Neural cell (in vitro differentiated cells): Measurements from ENCODE around the gene TMEM218. TPM values are rescaled to one million over a fixed set of nuclear protein-coding genes. Genes with fewer than 3 reads are reported as not detected.

Experiments used
- H2AFZ ChIP-seq: fragments of 200-600, 300-800 bp; sonication (generic), shearing (Covaris generic); 2 replicates; pipeline ENCODE4 v1.6.0; 2014; ENCODE audit warnings: low read depth, mild to moderate bottlenecking, antibody characterized with exemption, low read length, moderate library complexity
- H3F3A ChIP-seq: fragments of 200-600 bp; shearing (Covaris generic); 2 replicates; pipeline ENCODE4 v1.6.1; 2016; ENCODE audit warnings: mild to moderate bottlenecking, moderate library complexity, mixed read lengths, antibody characterized with exemption, low read length; ENCODE audit not compliant: insufficient read depth, poor library complexity, severe bottlenecking
- H3K27ac ChIP-seq: fragments of 200-600, 300-800 bp; sonication (generic), shearing (Covaris generic); 2 replicates; pipeline ENCODE4 v1.5.1; 2014; ENCODE audit warnings: mild to moderate bottlenecking, low read length, moderate library complexity
- H3K27me3 ChIP-seq: fragments of 300-800, 200-600 bp; sonication (generic), shearing (Covaris generic); 2 replicates; pipeline ENCODE4 v1.6.0; 2014; ENCODE audit warnings: mild to moderate bottlenecking, low read depth, low read length, moderate library complexity; ENCODE audit not compliant: insufficient read depth
- H3K36me3 ChIP-seq: fragments of 300-800, 200-600 bp; sonication (generic), shearing (Covaris generic); 2 replicates; pipeline ENCODE4 v1.5.1; 2014; ENCODE audit warnings: mild to moderate bottlenecking, antibody characterized with exemption, low read length, moderate library complexity; ENCODE audit not compliant: insufficient read depth
- H3K4me2 ChIP-seq: fragments of 300-800, 200-600 bp; sonication (generic), shearing (Covaris generic); 2 replicates; pipeline ENCODE4 v1.6.0; 2014; ENCODE audit warnings: mild to moderate bottlenecking, low read length
- H3K4me3 ChIP-seq: fragments of 300-800, 200-600 bp; sonication (generic), shearing (Covaris generic); 2 replicates; pipeline ENCODE4 v1.5.1; 2014; ENCODE audit warnings: mild to moderate bottlenecking, low read length, moderate library complexity
- H3K79me2 ChIP-seq: fragments of 200-600 bp; shearing (Covaris generic); replicated peaks from 2 replicates; pipeline ENCODE4 v1.6.0; 2014; ENCODE audit warnings: mild to moderate bottlenecking, low read length, moderate library complexity; ENCODE audit not compliant: insufficient read depth
- H3K9ac ChIP-seq: fragments of 300-800, 200-600 bp; sonication (generic), shearing (Covaris generic); 2 replicates; pipeline ENCODE4 v1.6.1; 2016; ENCODE audit warnings: mild to moderate bottlenecking, low read length, mixed read lengths
- H3K9me2 ChIP-seq: fragments of 200-600 bp; shearing (Covaris generic); 2 replicates; pipeline ENCODE4 v1.6.1; 2016; ENCODE audit warnings: mild to moderate bottlenecking, low read length, mixed read lengths; ENCODE audit not compliant: insufficient read depth
- H3K9me3 ChIP-seq: fragments of 200-600, 300-800 bp; sonication (generic), shearing (Covaris generic); 2 replicates; pipeline ENCODE4 v1.6.1; 2016; ENCODE audit warnings: mild to moderate bottlenecking, mixed run types, low read length, moderate library complexity, mixed read lengths
- H4K20me1 ChIP-seq: fragments of 200-600 bp; shearing (Covaris generic); 2 replicates; pipeline ENCODE4 v1.6.1; 2016; ENCODE audit warnings: mild to moderate bottlenecking, mixed run types; ENCODE audit not compliant: insufficient read depth
- EP300 ChIP-seq: fragments of 450-650 bp; conservative IDR thresholded peaks from 2 replicates; pipeline ENCODE4 v1.6.1; 2014; ENCODE audit warnings: antibody characterized with exemption, mild to moderate bottlenecking, moderate library complexity; ENCODE audit not compliant: poor library complexity, severe bottlenecking
- EZH2 ChIP-seq: fragments of 200-600, 300-800 bp; shearing (Covaris generic), sonication (generic); IDR thresholded peaks from 2 replicates; pipeline ENCODE4 v1.6.1; 2014; ENCODE audit warnings: antibody characterized with exemption, low read length, borderline replicate concordance, mild to moderate bottlenecking; ENCODE audit not compliant: insufficient read depth, poor library complexity, severe bottlenecking
- MXI1 ChIP-seq: fragments of 450-650 bp; conservative IDR thresholded peaks from 2 replicates; pipeline ENCODE4 v1.6.1; 2014; ENCODE audit warnings: antibody characterized with exemption, mild to moderate bottlenecking; ENCODE audit not compliant: poor library complexity, severe bottlenecking
- POLR2AphosphoS5 ChIP-seq: IDR thresholded peaks from 2 replicates; pipeline ENCODE4 v1.6.1; 2012
- RAD21 ChIP-seq: fragments of 450-650 bp; conservative IDR thresholded peaks from 2 replicates; pipeline ENCODE4 v1.6.1; 2014; ENCODE audit warnings: antibody characterized with exemption, mild to moderate bottlenecking, moderate library complexity
- SMC3 ChIP-seq: fragments of 450-650 bp; conservative IDR thresholded peaks from 2 replicates; pipeline ENCODE4 v1.6.1; 2014; ENCODE audit warnings: antibody characterized with exemption, mild to moderate bottlenecking, moderate library complexity; ENCODE audit not compliant: poor library complexity
- TAF1 ChIP-seq: IDR thresholded peaks from 2 replicates; pipeline ENCODE4 v1.6.1; 2012; ENCODE audit warnings: low read depth
- polyA plus RNA-seq: library from polyadenylated mRNA; depleted of rRNA; stranded (reverse); fragments of >200 nt; gene quantifications from 2 replicates; pipeline ENCODE4 v1.2.3, GENCODE V29; 2014
- TF ChIP-seq, protein P1 (sequence below): fragments of 450-650 bp; IDR thresholded peaks from 2 replicates; pipeline ENCODE4 v1.5.1; 2014; ENCODE audit warnings: antibody characterized with exemption, mild to moderate bottlenecking, moderate library complexity; ENCODE audit not compliant: poor library complexity, severe bottlenecking
- TF ChIP-seq, protein P2 (sequence below): IDR thresholded peaks from 2 replicates; pipeline ENCODE4 v1.6.1; 2012; ENCODE audit warnings: borderline replicate concordance

Gene TMEM218
- polyA plus RNA-seq, 1 donor from 2014 or later: 70.0 TPM

GRCh38 chr11:125080531-125080911 lies 30.9 kb downstream of the TMEM218 start:
- no peaks in the 10 kb centered on the region for H4K20me1 ChIP-seq
- TF ChIP-seq SMC3 (no peak), TAF1 (no peak), RAD21 (no peak)
- TF ChIP-seq, protein P1, sequence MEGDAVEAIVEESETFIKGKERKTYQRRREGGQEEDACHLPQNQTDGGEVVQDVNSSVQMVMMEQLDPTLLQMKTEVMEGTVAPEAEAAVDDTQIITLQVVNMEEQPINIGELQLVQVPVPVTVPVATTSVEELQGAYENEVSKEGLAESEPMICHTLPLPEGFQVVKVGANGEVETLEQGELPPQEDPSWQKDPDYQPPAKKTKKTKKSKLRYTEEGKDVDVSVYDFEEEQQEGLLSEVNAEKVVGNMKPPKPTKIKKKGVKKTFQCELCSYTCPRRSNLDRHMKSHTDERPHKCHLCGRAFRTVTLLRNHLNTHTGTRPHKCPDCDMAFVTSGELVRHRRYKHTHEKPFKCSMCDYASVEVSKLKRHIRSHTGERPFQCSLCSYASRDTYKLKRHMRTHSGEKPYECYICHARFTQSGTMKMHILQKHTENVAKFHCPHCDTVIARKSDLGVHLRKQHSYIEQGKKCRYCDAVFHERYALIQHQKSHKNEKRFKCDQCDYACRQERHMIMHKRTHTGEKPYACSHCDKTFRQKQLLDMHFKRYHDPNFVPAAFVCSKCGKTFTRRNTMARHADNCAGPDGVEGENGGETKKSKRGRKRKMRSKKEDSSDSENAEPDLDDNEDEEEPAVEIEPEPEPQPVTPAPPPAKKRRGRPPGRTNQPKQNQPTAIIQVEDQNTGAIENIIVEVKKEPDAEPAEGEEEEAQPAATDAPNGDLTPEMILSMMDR: no peak
- no peaks in the 10 kb centered on the region for H3K79me2 ChIP-seq
- H3K27ac ChIP-seq: no peak overlapping the region
- H3K27me3 ChIP-seq: no peaks in the 10 kb centered on the region
- H2AFZ ChIP-seq: no peak overlapping the region
- no peaks in the 10 kb centered on the region for H3K36me3 ChIP-seq
- no peak overlapping the region for H3K4me2 ChIP-seq
- H3K9me2 ChIP-seq: no peaks in the 10 kb centered on the region
- no peak overlapping the region for H3K9ac ChIP-seq
- no peaks in the 10 kb centered on the region for H3F3A ChIP-seq
- no peaks in the 10 kb centered on the region for H3K9me3 ChIP-seq
- H3K4me3 ChIP-seq: no peak overlapping the region

DNA sequence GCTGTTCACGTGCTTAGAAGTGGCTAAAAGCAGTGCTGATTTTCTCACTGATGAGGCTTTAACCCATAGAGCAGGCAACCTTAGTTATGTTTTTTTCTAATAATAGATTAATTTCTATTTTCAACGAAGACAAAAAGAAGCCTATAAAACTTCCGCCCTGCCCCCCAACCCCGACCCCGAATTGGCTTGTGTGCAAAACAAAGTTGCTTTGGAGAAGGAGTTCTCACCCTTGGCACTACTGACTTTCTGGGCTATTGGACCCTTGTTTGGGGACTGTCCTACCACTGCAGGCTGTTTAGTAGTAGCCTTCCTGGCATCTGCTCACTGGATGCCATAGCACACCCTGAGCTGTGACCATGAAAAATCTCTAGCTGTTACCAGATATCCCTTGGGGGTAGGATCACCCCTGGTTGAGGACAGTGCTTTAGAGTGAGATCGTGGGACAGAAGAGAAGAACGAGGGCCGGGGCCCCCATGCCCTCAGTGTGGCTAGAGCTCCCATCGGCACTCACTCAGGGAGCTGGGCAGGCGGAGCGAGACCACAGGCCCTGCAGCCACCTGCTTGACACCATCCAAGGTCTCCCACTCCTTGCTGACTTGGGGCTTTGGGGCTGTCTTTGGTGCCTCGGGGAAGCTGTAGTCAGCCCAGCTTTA lies 31.4 kb downstream of the TMEM218 start:
- no peaks in the 10 kb centered on the region for H3K9me3 ChIP-seq
- no peaks in the 10 kb centered on the region for H3K36me3 ChIP-seq
- H2AFZ ChIP-seq: no peak overlapping the region
- no peaks in the 10 kb centered on the region for H3K79me2 ChIP-seq
- no peak overlapping the region for H3K27ac ChIP-seq
- H3F3A ChIP-seq: no peaks in the 10 kb centered on the region
- TF ChIP-seq SMC3 (no peak), POLR2AphosphoS5 (no peak), TAF1 (no peak), EZH2 (no peak), MXI1 (no peak), EP300 (no peak), RAD21 (no peak)
- TF ChIP-seq, protein P1: no peak
- TF ChIP-seq, protein P2, sequence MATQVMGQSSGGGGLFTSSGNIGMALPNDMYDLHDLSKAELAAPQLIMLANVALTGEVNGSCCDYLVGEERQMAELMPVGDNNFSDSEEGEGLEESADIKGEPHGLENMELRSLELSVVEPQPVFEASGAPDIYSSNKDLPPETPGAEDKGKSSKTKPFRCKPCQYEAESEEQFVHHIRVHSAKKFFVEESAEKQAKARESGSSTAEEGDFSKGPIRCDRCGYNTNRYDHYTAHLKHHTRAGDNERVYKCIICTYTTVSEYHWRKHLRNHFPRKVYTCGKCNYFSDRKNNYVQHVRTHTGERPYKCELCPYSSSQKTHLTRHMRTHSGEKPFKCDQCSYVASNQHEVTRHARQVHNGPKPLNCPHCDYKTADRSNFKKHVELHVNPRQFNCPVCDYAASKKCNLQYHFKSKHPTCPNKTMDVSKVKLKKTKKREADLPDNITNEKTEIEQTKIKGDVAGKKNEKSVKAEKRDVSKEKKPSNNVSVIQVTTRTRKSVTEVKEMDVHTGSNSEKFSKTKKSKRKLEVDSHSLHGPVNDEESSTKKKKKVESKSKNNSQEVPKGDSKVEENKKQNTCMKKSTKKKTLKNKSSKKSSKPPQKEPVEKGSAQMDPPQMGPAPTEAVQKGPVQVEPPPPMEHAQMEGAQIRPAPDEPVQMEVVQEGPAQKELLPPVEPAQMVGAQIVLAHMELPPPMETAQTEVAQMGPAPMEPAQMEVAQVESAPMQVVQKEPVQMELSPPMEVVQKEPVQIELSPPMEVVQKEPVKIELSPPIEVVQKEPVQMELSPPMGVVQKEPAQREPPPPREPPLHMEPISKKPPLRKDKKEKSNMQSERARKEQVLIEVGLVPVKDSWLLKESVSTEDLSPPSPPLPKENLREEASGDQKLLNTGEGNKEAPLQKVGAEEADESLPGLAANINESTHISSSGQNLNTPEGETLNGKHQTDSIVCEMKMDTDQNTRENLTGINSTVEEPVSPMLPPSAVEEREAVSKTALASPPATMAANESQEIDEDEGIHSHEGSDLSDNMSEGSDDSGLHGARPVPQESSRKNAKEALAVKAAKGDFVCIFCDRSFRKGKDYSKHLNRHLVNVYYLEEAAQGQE: no peak
- no peak overlapping the region for H3K4me3 ChIP-seq
- H3K4me2 ChIP-seq: no peak overlapping the region
- H3K9me2 ChIP-seq: no peaks in the 10 kb centered on the region
- H3K9ac ChIP-seq: no peak overlapping the region
- no peaks in the 10 kb centered on the region for H4K20me1 ChIP-seq
- H3K27me3 ChIP-seq: no peaks in the 10 kb centered on the region
